Measurements from ENCODE around the gene IQSEC1.

IQSEC1 gene

DNA sequence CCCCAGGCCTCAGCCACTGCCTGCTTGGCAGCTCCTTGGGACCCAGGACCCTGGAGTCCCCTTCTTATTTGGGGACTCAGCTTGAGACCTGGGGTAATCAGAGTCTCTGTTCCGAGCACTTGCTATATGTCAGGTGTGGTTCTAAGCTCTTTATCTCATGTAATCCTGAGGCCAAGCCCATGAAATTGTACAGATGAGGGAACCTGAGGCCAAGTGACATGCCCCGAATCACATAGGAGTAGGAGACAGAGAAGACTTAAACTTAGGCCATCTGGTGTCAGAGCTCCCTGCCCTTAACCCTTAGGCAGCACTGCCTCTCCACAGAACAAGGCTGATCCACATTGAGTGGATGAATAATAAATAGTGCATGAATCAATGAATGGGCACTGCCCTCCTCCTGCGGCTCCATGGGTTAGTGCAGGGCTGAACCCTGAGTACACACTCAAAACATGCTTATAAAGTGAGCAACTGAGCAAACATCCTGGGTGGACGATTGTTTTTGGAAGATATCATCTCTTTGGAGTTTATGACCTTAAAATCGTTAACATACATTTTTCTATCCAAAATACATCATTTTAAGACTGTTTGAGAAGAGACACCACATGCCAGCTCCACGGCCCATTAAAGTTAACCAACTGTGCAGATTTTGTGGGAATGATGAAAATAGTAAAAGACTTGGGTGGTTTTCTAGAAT, 33.2 kb upstream of the IQSEC1 start:
- DNase-seq, result no peak

DNA sequence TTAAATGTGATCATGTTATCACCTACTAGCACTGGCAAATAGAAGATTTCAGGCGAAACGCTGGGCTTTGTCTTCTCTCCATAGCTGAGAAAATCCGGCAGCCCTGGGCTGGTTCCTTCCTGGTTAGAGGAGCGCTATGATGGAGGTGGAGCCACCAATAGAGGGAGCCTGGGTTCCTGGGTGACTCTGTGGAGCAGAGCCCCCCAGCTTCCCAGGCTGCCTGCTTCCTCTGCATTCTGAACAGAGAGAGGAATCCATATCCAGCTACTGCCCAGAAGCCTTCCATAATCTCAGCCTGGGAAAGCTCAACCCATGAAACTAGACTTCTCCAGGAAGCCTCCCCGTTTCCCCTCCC, 32.6 kb upstream of the IQSEC1 start:
- DNase-seq, result no peak

DNA sequence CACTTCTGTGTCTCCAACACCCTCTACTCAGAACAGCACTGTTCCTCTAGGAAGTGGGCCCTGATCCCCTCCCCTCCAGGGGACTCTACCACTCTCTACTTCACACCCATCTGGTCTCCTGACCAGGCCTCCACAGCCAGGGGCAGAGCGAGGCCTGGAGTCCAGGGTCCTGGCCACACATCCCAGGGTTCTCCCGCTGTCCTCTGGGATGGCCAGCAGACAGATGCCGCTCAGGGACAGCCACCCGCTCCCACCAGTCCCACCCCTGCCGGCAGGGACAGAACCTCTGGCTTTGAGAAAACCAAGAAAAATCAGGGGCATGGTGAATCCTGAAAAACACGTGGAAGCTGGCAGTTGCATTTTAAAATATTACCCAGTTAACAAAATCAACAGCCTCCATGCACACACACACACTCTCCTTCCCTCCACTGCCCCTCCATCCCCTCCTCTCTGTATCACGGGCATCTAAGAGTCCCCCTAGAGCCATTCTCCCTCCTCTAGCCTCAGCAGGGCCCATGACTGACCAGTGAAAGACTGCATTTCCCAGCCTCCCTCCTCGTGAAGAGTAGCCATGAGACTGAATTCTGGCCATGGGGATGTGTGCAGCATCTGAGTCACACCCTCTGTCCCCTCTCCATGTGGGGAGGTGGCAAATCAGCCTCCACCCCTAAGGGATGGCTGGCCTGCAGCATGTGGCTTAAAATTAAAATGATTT, 32.1 kb upstream of the IQSEC1 start:
- DNase-seq, result no peak

DNA sequence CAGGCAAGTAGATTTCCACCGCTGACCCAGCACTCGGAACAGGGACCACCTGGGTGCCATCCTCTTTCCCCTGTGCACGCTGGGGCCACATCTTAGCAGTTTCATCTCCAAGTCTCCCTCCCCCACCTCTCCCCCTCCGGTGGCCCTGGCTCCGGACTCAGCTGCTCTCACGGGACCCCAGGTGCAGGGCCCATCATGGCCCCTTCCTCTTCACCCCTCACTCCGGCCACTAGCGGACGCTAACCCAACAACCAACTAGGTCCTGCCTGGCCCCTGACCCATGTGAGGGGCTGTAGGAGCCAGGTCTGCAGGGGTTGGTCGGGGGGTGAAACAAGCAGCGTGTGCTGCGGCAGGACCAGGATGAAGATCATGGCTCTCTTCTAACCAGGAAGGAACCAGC, 31.3 kb upstream of the IQSEC1 start:
- DNase-seq, result no peak

DNA sequence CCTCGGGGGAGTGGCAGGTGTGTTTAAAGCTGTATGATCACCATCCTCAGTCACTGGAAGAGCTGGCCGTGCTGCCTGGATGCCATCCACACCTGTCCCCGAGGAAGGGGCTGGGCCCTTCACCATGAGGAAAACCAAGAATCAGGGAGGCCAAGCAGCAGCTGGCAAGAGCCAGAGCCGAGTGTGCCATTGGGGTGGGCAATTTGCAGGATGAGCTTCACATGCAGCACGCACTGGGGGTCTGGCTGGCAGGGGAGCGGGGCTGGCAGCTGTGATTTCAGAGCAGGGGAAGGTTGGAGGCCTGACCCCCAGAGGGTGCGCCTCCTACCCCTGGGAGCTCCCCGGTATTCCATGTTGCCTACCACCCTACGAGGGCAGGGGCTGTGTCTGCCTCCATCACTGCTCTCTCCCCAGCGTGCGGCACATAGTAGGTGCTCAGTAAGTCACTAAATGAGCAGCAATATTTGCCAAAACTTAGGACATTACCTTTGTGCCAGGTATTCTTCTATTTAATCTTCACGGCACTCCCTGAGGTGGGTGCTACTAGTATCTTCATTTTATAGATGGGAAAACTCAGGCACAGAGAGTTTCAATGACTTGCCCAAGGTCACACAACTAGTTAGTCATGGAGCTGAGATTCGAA, 30.3 kb upstream of the IQSEC1 start:
- DNase-seq, result no peak

DNA sequence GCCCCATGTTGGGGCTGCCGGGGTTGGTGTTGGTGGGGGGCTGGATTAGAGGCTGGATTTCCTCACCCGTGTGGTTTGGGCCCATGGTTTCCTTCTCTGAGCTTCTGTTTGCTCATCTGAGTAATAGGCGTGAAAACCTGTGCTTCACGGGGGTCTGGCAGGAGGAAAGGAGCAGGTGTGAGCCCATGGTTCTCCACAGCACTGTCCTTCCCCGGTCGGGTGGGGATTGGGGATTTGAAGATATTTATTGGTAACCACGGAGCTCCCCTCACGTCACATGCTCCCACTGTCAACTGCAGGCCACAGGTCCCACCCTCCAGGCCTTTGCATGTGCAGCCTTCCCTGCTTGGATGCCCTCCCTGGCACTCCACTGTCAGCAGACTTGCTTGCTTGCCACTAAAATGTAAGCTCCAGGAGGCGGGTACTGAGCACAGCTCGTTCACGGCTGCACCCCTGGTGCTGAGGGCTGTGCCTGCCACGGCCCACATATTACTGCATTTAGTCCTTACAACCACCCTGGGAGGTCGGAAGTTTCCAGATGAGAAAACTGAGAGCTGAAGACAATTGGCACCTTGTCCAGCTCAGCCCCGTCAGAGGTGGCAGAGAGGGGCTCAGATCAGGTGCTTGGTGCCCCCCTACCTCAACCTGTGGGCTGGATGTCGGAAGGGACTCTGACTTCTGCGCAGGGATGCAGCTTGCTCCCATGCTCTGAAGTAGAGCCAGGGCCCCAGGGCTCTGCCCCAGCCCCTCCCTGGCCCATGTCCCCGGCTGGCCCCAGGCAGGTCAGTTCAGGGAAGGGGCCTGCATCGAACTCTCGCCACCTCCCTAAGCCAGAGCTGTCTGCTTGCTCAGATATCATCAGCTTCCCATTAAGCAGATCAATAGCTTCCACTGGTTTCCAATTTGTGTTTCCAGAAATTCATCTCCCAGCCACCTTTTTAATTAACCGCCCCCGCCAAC, 29.4 kb upstream of the IQSEC1 start:
- no peak for DNase-seq

DNA sequence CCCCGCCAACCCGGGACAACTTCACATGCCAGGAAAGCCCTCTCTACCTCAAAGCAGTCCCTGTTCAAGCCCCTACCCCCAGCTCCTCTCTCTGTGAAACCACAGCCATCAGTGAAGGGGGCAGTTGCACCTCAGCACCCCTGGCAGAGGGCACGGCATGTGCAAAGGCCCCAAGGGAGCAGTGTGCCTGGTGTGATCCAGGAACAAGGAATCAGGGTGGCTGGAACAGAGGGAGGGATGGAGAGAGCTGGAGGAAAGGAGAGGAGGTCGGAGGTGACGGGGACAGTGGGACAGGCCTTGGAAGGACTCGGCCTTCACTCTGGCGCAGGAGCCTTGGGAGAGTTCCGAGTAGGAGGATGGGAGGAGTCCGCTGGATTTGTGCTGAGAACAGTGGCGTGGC, 26.5 kb upstream of the IQSEC1 start:
- DNase-seq, result no peak

DNA sequence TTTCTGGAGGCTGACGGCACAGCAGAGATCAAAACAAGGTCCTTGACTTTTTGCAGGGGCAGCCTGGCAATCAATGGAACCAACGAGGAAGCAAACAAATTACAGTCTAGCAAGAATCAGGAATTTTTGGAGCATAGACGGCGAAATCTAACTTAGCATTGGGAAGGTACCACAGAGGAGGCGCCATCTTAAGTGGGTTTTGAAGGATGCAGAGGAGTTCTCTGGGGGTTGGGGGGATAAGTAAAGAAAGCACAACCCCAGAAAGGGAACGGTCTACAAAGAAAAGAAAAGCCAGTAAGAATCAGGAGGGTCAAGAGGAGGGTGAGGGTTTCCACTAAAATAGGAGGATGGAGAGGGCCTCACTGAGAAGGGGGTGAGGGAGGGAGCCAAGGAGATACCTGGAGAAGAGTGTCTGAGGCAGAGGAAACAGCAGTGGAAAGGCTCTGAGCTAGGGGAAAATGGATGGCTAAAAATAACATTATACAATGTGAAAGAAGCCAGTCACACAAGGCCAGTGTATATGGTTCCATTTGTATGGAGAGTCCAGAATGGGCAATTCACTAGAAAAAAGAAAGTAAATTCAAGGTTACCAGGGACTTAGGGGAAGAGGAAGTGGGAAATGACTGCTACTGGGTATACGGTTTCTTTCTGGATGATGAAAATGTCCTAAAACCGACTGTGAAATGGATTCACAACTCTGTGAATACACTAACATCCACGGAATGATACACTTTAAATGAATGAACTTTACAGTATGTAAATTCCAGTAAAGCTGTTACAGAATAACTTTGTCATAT, 25.2 kb upstream of the IQSEC1 start:
- no peak for DNase-seq

DNA sequence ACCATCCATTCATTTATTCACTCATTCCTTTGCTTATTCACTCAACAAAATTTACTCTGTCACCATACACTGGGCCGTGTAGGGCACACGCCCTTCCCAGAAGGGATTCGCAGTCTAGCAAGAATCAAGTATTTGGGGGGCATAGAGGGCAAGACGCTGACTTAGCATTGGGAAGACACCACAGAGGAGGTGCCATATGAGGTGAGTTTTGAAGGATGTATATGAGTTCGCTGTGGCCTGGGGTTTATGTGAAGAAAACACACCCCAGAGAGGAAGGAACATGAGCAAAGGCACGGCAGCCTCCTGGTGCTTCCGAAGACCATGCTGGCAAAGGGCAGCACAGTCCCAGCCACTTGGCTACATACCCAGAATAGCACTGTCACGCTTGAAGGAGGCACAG, 23.1 kb upstream of the IQSEC1 start:
- no peak for DNase-seq

DNA sequence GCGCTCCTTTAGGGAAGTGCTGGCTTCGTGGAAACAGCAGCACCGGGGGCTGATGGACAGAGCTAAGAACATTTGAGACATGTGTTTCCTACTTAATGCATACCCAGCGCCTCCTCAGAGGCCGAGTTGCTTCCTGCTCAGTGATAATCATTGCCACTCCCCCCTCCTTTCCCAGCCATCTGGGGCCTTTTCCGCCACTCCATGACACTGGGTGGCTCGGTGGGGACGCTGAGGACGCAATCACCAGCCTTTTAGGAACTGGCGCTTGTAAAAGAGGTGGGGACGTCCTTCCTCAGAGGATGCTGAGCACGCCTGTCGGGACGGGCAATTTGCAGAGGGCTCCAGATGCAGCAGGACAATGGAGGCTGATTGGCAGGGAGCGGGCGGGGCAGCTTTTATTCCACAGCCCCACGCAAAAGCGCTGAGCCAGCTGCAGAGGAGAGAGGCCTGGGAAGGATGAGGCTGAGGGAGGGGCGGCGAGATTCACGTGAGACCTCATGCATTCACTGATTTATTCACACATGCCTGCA, 22.2 kb upstream of the IQSEC1 start:
- peak; percentile 62 for DNase-seq

DNA sequence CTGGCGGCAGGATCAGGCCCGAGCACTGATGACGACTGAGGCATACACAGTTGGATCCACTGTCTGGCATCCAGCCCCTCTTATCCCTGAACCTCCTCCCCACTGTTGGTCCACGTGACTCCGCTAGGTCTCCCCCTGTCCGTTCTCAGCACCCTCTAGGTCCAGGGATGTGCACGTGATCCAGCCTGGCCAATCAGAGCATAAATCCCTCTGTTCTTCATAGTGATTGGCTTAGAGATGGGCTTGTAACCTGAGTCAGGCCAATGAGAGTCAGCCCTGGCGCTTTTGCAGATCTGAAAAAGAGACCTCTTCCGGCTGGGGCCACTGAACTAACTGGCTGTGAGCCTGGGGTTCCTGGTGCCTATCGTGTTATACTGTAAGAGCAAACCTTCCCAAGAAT, 20.5 kb upstream of the IQSEC1 start:
- no peak for DNase-seq

DNA sequence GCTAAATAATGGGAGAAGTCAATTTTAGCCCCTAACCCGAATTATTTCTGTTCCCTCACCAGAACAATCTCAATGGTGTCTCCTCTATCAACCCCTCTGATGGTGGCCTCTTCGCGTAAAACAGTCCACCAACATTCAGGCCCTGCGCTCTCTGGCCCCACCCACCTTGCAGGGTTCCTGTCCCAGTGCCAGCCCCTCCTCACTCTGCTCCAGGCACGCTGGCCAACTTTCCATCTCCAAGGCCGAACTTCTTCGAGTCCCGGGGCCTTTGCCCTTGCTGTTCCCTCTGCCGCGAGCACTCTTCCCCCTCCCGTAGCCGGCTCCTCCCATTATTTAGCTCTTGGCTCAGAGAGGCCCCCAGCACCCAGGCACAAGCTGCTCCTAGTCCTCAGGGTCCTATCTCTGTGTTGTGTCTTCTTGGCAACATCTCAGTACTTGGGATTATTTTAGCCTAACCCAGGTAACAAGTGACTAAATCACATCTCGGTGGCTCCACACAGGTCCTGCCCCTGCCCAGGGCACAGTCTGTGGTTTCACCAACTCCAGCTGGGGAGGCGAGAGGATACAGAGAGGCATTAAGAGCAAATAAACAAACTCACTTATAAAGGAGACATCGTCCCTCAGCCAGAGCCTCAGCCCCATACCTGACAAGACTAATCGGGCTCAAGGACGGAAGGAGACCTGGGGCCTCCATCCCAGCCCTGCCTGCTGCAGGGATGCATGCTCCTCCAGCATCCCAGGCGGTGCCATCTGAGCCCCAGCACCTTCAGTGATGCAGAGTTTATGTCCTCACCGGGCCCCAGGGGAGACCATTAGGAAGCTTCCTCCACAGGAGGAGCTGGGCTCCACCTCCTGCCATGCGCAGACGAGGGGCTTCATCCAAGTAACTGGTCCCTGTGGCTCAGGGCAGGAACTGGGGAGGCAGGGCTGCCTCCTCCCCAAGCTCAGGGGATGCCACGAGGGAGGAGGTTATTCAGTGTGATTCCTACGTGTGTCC, 19.7 kb upstream of the IQSEC1 start:
- DNase-seq, result no peak

DNA sequence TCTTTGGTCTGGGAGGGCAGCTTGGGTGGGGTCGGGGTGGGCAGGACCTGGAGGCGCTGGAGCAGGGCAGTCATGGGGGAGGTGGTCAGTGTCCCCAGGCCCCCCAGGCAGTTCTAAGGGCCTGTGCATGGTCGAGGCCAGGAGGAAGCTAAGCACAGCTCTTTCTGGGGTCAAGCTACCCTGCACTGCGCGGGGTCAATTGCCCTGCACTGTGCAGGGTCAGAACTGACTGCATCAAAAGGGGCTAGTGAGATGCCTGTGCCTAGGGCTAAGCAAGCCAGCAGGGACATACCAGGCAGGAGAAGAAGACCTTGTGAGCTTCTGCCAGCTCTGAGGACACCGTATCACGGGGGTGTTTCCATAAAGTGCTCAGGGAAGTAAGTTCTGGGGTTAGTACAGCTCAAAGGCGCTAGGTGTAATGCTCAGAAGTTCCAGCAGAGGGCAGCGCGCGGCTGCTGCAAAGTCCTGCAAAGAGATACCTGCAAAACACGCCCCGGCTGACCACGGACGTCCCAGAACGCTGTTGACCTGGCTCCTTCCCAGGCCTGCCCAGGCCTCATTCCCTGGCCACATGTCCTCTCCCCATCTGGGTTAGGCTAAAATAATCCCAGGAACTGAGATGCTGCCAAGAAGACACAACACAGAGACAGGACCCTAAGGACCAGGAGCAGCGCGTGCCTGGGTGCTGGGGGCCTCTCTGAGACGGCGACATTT, 18.8 kb upstream of the IQSEC1 start:
- peak; percentile 47 for DNase-seq

DNA sequence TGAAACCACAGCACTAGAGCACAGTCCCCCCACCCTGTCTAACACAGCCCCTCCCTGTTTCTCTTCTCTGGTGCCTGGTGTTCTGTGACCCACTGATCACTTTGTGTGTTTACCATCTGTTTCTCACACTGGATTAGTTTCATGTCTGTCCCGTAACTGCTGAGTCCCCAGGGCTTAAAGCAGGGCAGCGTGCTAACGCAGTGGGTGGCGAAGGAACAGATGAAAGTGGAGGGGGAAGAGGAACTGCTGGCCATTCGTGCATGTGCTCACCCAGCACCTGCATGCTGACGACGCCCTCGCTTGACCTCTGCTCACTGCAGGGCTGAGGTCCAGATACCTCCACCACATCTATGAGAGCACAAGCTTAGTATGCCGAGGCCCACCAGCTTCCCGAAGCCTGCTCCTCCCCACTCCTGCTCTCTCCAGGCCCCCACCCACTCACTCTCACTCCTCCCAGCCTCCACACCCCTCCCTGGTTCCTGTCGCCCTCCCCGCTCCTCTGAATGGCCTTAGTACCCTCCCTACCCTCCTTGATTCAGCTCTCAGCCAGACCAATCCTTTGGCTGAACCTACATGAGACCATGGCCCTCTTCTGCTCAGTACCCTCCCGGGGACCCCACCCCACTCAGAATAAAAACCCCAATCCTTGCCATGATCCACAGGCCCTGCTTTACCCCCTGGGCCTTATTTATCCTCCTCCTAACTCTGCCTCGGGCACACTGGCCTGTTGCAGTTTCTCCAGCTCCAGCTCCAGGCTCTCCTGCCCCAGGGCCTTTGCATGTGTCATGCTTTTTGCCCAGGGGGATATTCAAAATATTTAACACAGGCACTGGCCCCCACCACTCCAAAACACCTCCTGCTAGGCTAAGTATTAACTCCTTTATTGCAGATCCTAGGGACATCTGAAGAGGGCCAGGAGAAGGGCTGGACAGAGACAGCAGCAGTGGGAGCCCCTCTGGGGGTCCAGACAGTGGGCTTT, 15.1 kb upstream of the IQSEC1 start:
- DNase-seq, result no peak

DNA sequence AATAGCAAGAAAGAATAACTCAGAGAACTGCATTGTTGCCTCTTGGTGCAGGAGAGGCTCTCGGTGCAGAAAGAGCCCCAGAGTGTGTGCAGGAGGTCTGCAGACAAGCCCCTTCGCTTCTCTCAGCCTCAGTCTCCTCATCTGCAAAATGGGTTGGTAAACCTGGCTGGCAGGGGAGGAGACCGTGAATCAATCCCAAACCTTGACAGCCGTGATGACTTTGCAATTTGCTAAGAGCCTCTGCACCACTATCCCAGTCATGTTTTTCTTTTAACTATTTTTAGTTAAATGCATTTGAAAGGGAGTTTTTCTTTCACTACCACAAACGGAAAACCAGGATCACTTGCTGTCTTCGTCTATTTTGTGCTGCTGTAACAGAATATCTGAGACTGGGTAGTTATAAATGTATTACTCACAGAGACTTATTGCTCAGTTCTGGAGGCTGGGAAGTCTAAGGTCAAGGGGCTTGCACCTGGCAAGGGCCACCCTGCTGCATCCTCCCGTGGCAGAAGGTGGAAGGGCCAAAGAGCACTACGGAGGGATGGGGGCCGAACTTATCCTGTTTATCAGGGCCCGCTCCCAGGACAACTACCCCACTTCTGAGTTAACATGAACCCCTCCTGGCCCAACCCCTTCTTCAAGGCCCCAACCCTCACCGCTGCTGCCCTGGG, 14.2 kb upstream of the IQSEC1 start:
- DNase-seq, result no peak

DNA sequence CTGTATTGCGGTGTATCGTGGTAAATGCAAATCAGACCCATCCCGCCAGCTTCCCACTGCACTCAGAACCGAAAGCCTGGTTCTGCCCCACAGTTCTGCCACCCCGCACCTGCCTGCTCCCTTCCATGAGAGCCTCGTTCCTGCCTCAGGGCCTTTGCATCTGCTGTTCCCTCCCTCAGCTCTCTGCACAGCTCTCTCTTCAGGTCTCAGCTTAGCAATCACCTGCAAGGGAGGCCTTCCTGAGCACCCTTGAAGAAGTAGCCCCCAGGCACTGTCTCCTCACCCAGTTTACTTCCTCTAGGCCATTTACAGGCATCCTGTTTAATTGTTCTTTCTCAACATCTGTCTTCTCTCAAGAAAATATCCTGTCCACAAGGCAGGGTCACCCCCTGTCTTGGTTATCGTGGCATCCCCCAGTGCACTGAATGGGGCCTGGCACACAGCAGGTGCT, 13.3 kb upstream of the IQSEC1 start:
- no peak for DNase-seq

DNA sequence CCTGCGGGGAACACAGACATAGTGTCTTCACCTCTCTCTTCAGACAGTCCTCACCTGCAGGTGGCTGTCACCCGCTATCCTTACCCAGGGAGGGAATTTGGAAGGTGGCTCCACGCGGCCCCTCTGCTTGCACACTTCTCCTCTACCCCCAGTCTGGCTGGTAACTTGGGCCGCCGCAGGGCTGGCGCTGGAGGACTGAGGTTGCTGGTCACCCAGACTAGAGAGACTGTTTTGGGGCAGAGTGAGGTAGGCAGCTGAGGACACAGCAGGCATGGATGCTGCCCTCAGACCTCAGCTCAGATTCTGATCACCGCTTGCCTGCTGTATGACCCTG, 12.6 kb upstream of the IQSEC1 start:
- no peak for DNase-seq

Measured in NCI-H2227 treated with DMSO at 0.1 percent for 48 hours (cell line).